Measurements from ENCODE around the gene OPCML. TPM values are rescaled to one million over a fixed set of nuclear protein-coding genes. Genes with fewer than 3 reads are reported as not detected.

OPCML gene
- total RNA-seq, 1 donor from 2014 or later = under 0.01 TPM

- no peak overlapping the region for H3K27ac ChIP-seq (ENCODE audit: low read depth, low read length)
- no peaks in the 10 kb centered on the region for H3K36me3 ChIP-seq (ENCODE audit: control insufficient read depth in 3 of 3, insufficient read depth in 3 of 3, low read length in 3 of 3)
- no peak overlapping the region for H3K4me3 ChIP-seq (ENCODE audit: low read length in 3 of 3)
- peaks cover 0 to 6% (median 0%) of the 10 kb centered on the region in 3 donors for H3K27me3 ChIP-seq (ENCODE audit: control insufficient read depth in 3 of 3, insufficient read depth in 3 of 3, low read length in 3 of 3)
- no peak overlapping the region for H3K9ac ChIP-seq (ENCODE audit: low read depth in 1 of 3, low read length in 3 of 3)
- peaks cover 0 to under 1% (median 0%) of the 10 kb centered on the region in 3 donors for H3K4me1 ChIP-seq (ENCODE audit: control insufficient read depth in 3 of 3, insufficient read depth in 3 of 3, low read length in 3 of 3)
- H3K9me3 ChIP-seq (ENCODE audit: control insufficient read depth in 3 of 3, low read length in 3 of 3) = peaks cover 0 to under 1% (median 0%) of the 10 kb centered on the region in 3 donors
Observed at GRCh38 chr11:133171374-133171773, 360.9 kb downstream of the OPCML start.

GRCh38 chr11:133168016-133168415 lies 364.3 kb downstream of the OPCML start:
- no peak overlapping the region for H3K27ac ChIP-seq (ENCODE audit: low read depth, low read length)
- no peak overlapping the region for H3K4me3 ChIP-seq (ENCODE audit: low read length in 3 of 3)
- H3K9me3 ChIP-seq (ENCODE audit: control insufficient read depth in 3 of 3, low read length in 3 of 3) = no peaks in the 10 kb centered on the region
- H3K36me3 ChIP-seq (ENCODE audit: control insufficient read depth in 3 of 3, insufficient read depth in 3 of 3, low read length in 3 of 3) = no peaks in the 10 kb centered on the region
- H3K9ac ChIP-seq (ENCODE audit: low read depth in 1 of 3, low read length in 3 of 3) = no peak overlapping the region
- no peaks in the 10 kb centered on the region for H3K4me1 ChIP-seq (ENCODE audit: control insufficient read depth in 3 of 3, insufficient read depth in 3 of 3, low read length in 3 of 3)
- peaks cover 0 to 12% (median 0%) of the 10 kb centered on the region in 3 donors for H3K27me3 ChIP-seq (ENCODE audit: control insufficient read depth in 3 of 3, insufficient read depth in 3 of 3, low read length in 3 of 3)

- H3K27me3 ChIP-seq (ENCODE audit: control insufficient read depth in 3 of 3, insufficient read depth in 3 of 3, low read length in 3 of 3) = peaks cover 0 to 14% (median 0%) of the 10 kb centered on the region in 3 donors
- H3K4me3 ChIP-seq (ENCODE audit: low read length in 3 of 3) = no peak overlapping the region
- H3K4me1 ChIP-seq (ENCODE audit: control insufficient read depth in 3 of 3, insufficient read depth in 3 of 3, low read length in 3 of 3) = no peaks in the 10 kb centered on the region
- no peak overlapping the region for H3K27ac ChIP-seq (ENCODE audit: low read depth, low read length)
- H3K9ac ChIP-seq (ENCODE audit: low read depth in 1 of 3, low read length in 3 of 3) = no peak overlapping the region
- no peaks in the 10 kb centered on the region for H3K9me3 ChIP-seq (ENCODE audit: control insufficient read depth in 3 of 3, low read length in 3 of 3)
- no peaks in the 10 kb centered on the region for H3K36me3 ChIP-seq (ENCODE audit: control insufficient read depth in 3 of 3, insufficient read depth in 3 of 3, low read length in 3 of 3)
Observed at GRCh38 chr11:133166662-133167061, 365.6 kb downstream of the OPCML start.

GRCh38 chr11:133164986-133165385 lies 367.3 kb downstream of the OPCML start:
- Histone ChIP-seq H3K36me3 (ENCODE audit: control insufficient read depth in 3 of 3, insufficient read depth in 3 of 3, low read length in 3 of 3) (no peaks in the 10 kb centered on the region), H3K4me3 (ENCODE audit: low read length in 3 of 3) (no peak overlapping the region), H3K27me3 (ENCODE audit: control insufficient read depth in 3 of 3, insufficient read depth in 3 of 3, low read length in 3 of 3) (peaks cover 0 to 14% (median 2%) of the 10 kb centered on the region in 3 donors), H3K9ac (ENCODE audit: low read depth in 1 of 3, low read length in 3 of 3) (no peak overlapping the region), H3K9me3 (ENCODE audit: control insufficient read depth in 3 of 3, low read length in 3 of 3) (no peaks in the 10 kb centered on the region), H3K4me1 (ENCODE audit: control insufficient read depth in 3 of 3, insufficient read depth in 3 of 3, low read length in 3 of 3) (no peaks in the 10 kb centered on the region), H3K27ac (ENCODE audit: low read depth, low read length) (no peak overlapping the region)

GRCh38 chr11:133163463-133164419 lies 368.6 kb downstream of the OPCML start:
- Histone ChIP-seq H3K9ac (ENCODE audit: low read depth in 1 of 3, low read length in 3 of 3) (no peak overlapping the region), H3K36me3 (ENCODE audit: control insufficient read depth in 3 of 3, insufficient read depth in 3 of 3, low read length in 3 of 3) (no peaks in the 10 kb centered on the region), H3K9me3 (ENCODE audit: control insufficient read depth in 3 of 3, low read length in 3 of 3) (no peaks in the 10 kb centered on the region), H3K4me3 (ENCODE audit: low read length in 3 of 3) (no peak overlapping the region), H3K4me1 (ENCODE audit: control insufficient read depth in 3 of 3, insufficient read depth in 3 of 3, low read length in 3 of 3) (no peaks in the 10 kb centered on the region), H3K27me3 (ENCODE audit: control insufficient read depth in 3 of 3, insufficient read depth in 3 of 3, low read length in 3 of 3) (peaks cover 0 to 14% (median 6%) of the 10 kb centered on the region in 3 donors), H3K27ac (ENCODE audit: low read depth, low read length) (no peak overlapping the region)

GRCh38 chr11:133162227-133162626 lies 370.1 kb downstream of the OPCML start:
- no peaks in the 10 kb centered on the region for H3K4me1 ChIP-seq (ENCODE audit: control insufficient read depth in 3 of 3, insufficient read depth in 3 of 3, low read length in 3 of 3)
- H3K27me3 ChIP-seq (ENCODE audit: control insufficient read depth in 3 of 3, insufficient read depth in 3 of 3, low read length in 3 of 3) = peaks cover 0 to 20% (median 6%) of the 10 kb centered on the region in 3 donors
- no peak overlapping the region for H3K4me3 ChIP-seq (ENCODE audit: low read length in 3 of 3)
- no peak overlapping the region for H3K9ac ChIP-seq (ENCODE audit: low read depth in 1 of 3, low read length in 3 of 3)
- H3K36me3 ChIP-seq (ENCODE audit: control insufficient read depth in 3 of 3, insufficient read depth in 3 of 3, low read length in 3 of 3) = no peaks in the 10 kb centered on the region
- no peak overlapping the region for H3K27ac ChIP-seq (ENCODE audit: low read depth, low read length)
- H3K9me3 ChIP-seq (ENCODE audit: control insufficient read depth in 3 of 3, low read length in 3 of 3) = no peaks in the 10 kb centered on the region

GRCh38 chr11:133160754-133161153 lies 371.5 kb downstream of the OPCML start:
- Histone ChIP-seq H3K9me3 (ENCODE audit: control insufficient read depth in 3 of 3, low read length in 3 of 3) (no peaks in the 10 kb centered on the region), H3K36me3 (ENCODE audit: control insufficient read depth in 3 of 3, insufficient read depth in 3 of 3, low read length in 3 of 3) (no peaks in the 10 kb centered on the region), H3K4me3 (ENCODE audit: low read length in 3 of 3) (no peak overlapping the region), H3K9ac (ENCODE audit: low read depth in 1 of 3, low read length in 3 of 3) (no peak overlapping the region), H3K27me3 (ENCODE audit: control insufficient read depth in 3 of 3, insufficient read depth in 3 of 3, low read length in 3 of 3) (peaks cover 7 to 30% (median 14%) of the 10 kb centered on the region in 3 donors), H3K27ac (ENCODE audit: low read depth, low read length) (no peak overlapping the region), H3K4me1 (ENCODE audit: control insufficient read depth in 3 of 3, insufficient read depth in 3 of 3, low read length in 3 of 3) (no peaks in the 10 kb centered on the region)

GRCh38 chr11:133156986-133157745 lies 375.1 kb downstream of the OPCML start:
- Histone ChIP-seq H3K27ac (ENCODE audit: low read depth, low read length) (no peak overlapping the region), H3K9me3 (ENCODE audit: control insufficient read depth in 3 of 3, low read length in 3 of 3) (no peaks in the 10 kb centered on the region), H3K4me1 (ENCODE audit: control insufficient read depth in 3 of 3, insufficient read depth in 3 of 3, low read length in 3 of 3) (no peaks in the 10 kb centered on the region), H3K27me3 (ENCODE audit: control insufficient read depth in 3 of 3, insufficient read depth in 3 of 3, low read length in 3 of 3) (peaks cover 7 to 49% (median 21%) of the 10 kb centered on the region in 3 donors), H3K4me3 (ENCODE audit: low read length in 3 of 3) (no peak overlapping the region), H3K36me3 (ENCODE audit: control insufficient read depth in 3 of 3, insufficient read depth in 3 of 3, low read length in 3 of 3) (no peaks in the 10 kb centered on the region), H3K9ac (ENCODE audit: low read depth in 1 of 3, low read length in 3 of 3) (no peak overlapping the region)

GRCh38 chr11:133154781-133155180 lies 377.5 kb downstream of the OPCML start:
- H3K4me1 ChIP-seq (ENCODE audit: control insufficient read depth in 3 of 3, insufficient read depth in 3 of 3, low read length in 3 of 3) = no peaks in the 10 kb centered on the region
- no peak overlapping the region for H3K27ac ChIP-seq (ENCODE audit: low read depth, low read length)
- H3K9me3 ChIP-seq (ENCODE audit: control insufficient read depth in 3 of 3, low read length in 3 of 3) = no peaks in the 10 kb centered on the region
- H3K36me3 ChIP-seq (ENCODE audit: control insufficient read depth in 3 of 3, insufficient read depth in 3 of 3, low read length in 3 of 3) = no peaks in the 10 kb centered on the region
- peaks cover 7 to 47% (median 21%) of the 10 kb centered on the region in 3 donors for H3K27me3 ChIP-seq (ENCODE audit: control insufficient read depth in 3 of 3, insufficient read depth in 3 of 3, low read length in 3 of 3)
- H3K9ac ChIP-seq (ENCODE audit: low read depth in 1 of 3, low read length in 3 of 3) = no peak overlapping the region
- H3K4me3 ChIP-seq (ENCODE audit: low read length in 3 of 3) = no peak overlapping the region

GRCh38 chr11:133154076-133154475 lies 378.2 kb downstream of the OPCML start:
- H3K27ac ChIP-seq (ENCODE audit: low read depth, low read length) = no peak overlapping the region
- no peaks in the 10 kb centered on the region for H3K4me1 ChIP-seq (ENCODE audit: control insufficient read depth in 3 of 3, insufficient read depth in 3 of 3, low read length in 3 of 3)
- H3K27me3 ChIP-seq (ENCODE audit: control insufficient read depth in 3 of 3, insufficient read depth in 3 of 3, low read length in 3 of 3) = peaks cover 7 to 47% (median 18%) of the 10 kb centered on the region in 3 donors
- H3K4me3 ChIP-seq (ENCODE audit: low read length in 3 of 3) = no peak overlapping the region
- H3K36me3 ChIP-seq (ENCODE audit: control insufficient read depth in 3 of 3, insufficient read depth in 3 of 3, low read length in 3 of 3) = no peaks in the 10 kb centered on the region
- no peaks in the 10 kb centered on the region for H3K9me3 ChIP-seq (ENCODE audit: control insufficient read depth in 3 of 3, low read length in 3 of 3)
- no peak overlapping the region for H3K9ac ChIP-seq (ENCODE audit: low read depth in 1 of 3, low read length in 3 of 3)

Measured in skeletal muscle tissue (tissue), 4 donors.